Stimulated activated CD4-positive, alpha-beta T cell treated with anti-CD3 and anti-CD28 coated beads, Interleukin-1b, Interleukin-23, amount 100 ng/mL, for 24 hours (primary cell): ENCODE measurements around the gene SSC5D.

ENCODE experiments used
- DNase-seq, 4 experiments: peaks; one replicate each; pipeline ENCODE4 v3.0.0-alpha.2; 2020; ENCODE audit warnings: low read depth in 4 of 4, low spot score in 1 of 4

SSC5D gene

GRCh38 chr19:55472463-55472862 lies 15.8 kb upstream of the SSC5D start:
- DNase-seq = no peak

DNA sequence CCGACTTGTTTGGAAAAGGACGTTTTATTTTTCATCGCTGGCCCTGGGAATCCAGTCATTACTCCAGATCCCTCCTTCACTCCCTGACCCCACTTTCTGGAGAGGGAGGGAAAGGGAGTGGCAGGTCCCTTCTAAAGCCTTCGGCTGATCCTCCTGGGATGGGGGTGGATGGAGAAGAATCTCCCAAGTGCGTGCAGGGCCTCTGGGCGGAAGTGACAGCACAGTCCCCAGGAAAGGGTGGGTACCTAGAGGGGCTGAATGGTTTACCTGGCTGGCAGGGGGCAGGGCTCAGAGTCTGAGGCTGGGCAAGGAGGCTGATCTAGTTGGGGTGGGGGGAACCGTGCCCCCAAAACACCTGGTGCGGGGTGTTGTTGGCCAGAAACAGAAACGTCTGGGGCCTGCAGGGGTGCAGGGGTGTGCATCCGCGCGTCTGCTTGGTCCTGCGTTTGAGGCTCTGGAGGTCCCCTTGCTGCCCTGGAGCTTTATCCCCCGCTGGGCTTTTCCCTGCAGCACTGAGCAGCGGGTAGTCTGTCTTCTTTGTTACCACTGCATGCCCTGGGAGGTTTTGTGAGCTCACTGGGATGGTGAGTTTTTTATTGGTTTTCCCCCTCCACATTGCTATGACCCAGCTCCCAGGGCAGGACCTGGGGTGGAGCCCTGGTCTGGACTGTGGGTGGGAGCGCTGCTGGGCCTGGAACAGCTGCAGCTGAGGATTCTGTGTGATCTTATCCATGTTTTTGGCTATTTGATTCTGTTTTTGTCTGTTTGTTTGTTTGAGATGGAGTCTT lies 14.8 kb upstream of the SSC5D start:
- no peak for DNase-seq

- no peak for DNase-seq
Observed at GRCh38 chr19:55474269-55475265, 13.7 kb upstream of the SSC5D start.

DNA sequence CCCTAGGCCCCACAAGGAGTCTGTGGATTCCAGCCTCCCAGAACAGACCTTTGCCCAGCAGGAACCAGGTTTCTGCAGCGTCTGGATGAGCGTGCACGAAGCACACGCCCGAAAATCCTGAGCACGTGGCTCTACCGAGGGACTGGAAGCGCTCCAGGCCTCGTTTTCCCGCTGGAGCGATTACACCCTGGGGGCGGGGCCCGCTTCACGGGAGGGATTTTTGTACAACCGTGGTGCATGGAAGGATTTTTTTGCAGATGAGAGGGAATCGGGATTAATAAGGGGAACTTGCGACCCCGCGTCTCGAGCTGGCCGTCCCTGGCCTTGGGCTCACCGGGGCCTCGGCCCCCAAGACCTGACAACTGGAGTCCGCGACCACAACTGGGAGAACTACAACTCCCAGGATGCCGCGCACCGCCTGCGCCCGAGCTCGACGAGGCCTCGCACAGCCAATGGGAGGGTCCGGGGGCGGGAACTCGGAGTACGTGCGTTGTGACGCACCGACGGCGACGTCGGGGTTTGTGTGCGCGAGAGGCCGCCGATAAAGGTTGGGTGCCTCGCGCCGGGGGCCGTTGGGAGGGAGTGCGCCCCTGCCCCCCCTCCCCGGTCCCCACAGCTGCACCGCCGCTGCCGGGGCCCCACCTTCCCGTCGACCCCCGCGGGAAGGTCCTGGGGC lies 12.0 kb upstream of the SSC5D start, which contains the start of gene ZNF628:
Gene ZNF628 (plus strand): TSS at position 518 of the 676 bp plus-strand sequence. CDS start 3,294 bp downstream, outside the sequence.
- peak; percentile 94 to 99 (median 97) for DNase-seq

GRCh38 chr19:55477905-55478304 lies 10.3 kb upstream of the SSC5D start:
- no peak for DNase-seq

GRCh38 chr19:55478364-55478763 lies 9.9 kb upstream of the SSC5D start:
- no peak for DNase-seq

DNA sequence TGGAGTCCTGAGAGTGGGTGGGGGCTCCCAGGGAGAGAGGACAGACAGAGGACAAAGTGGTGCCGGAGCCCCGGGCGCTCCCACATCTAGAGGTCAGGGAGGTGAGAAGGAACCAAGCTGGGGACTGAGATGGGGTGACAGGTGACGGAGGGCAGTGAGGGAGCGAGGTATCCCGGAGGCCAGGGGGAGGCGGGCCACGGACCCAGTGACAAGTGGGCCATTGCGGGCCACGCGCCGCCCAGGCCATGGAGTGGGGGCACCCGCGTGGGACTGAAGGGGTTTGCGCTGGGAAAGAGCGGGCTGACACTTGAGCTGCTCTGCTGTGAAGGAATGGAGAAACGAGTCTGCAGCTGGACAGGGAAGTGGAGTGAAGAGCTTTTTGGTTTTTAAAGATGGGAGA lies 9.2 kb upstream of the SSC5D start:
- DNase-seq = no peak

GRCh38 chr19:55479451-55480230 lies 8.6 kb upstream of the SSC5D start:
- no peak for DNase-seq

- DNase-seq = no peak
Observed at GRCh38 chr19:55481148-55481793, 7.0 kb upstream of the SSC5D start.

DNA sequence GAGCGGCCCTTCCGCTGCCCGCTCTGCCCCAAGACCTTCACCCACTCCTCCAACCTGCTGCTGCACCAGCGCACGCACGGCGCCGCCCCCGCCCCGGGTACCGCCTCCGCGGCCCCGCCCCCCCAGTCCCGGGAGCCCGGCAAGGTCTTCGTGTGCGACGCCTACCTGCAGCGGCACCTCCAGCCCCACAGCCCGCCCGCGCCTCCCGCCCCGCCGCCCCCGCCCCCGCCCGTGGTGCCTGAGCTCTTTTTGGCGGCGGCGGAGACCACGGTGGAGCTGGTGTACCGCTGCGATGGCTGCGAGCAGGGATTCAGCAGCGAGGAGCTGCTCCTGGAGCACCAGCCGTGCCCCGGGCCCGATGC lies 6.5 kb upstream of the SSC5D start:
- DNase-seq = no peak

GRCh38 chr19:55482156-55482961 lies 5.9 kb upstream of the SSC5D start:
- DNase-seq = no peak

DNA sequence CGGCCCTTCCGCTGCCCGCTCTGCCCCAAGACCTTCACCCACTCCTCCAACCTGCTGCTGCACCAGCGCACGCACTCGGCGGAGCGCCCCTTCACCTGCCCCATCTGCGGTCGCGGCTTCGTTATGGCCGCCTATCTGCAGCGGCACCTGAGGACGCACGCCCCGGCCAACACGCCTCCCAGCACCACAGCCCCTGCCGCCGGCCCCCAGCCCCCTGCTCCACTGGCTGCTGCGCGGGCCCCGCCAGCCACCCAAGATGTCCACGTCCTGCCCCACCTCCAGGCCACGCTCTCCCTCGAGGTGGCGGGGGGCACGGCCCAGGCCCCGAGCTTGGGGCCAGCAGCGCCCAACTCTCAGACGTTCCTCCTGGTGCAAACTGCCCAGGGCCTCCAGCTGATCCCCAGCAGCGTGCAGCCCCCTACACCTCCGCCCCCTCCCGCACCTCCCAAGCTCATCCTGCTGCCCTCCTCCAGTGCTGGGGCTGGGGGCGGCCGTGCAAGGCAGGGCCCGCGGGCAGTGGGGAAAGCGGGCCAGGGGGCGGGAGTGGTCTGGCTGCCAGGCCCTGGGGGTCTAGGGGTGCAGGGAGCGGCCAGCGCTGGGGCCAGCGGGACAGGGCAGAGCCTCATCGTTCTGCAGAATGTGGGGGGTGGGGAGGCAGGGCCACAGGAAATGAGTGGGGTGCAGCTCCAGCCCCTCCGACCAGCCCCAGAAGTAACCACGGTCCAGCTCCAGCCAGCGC lies 5.1 kb upstream of the SSC5D start:
- DNase-seq = no peak

GRCh38 chr19:55483706-55484592 lies 4.3 kb upstream of the SSC5D start:
- no peak for DNase-seq

GRCh38 chr19:55484593-55485438 lies 3.4 kb upstream of the SSC5D start, which contains the start of gene NAT14:
Gene NAT14 (plus strand): TSS chr19:55485188. CDS start chr19:55485709, 521 bp downstream.
- peak in 3 of 4 experiments; percentile 42 to 55 (median 52) for DNase-seq

DNA sequence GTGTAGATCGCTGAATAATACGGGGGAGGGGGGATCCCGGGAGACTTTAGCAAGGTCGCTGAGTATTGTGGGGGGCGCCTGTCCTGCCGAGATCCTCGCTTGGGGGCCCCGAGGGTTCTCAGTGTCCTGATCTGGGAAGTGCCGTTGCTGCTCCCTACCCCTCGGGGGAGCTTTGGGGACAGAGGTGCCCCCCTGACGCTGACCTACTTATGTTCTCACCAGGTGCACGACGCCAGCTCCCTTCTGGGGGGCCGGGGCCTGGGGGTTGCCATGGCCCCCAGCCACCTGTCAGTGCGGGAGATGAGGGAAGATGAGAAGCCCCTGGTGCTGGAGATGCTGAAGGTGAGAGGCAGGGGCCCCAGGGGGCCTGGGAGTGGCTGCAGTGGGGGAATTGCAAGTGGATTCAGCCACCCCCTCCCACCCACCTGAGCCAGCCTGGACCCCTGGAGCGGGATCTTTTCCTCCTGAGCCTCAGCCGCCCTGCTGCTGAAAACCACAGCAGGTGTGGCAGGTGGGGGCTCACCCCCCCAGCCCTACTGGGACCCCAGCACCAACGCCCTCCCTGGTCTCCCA lies 2.7 kb upstream of the SSC5D start:
- DNase-seq = no peak
